H9 (cell line): ENCODE measurements around the gene BOD1. TPM values are rescaled to one million over a fixed set of nuclear protein-coding genes. Genes with fewer than 3 reads are reported as not detected.

Source experiments
- DNase-seq: peaks from one replicate; pipeline ENCODE4 v3.0.0-alpha.2; 2017
- H2AFZ ChIP-seq: one replicate; pipeline ENCODE4 v1.6.1; 2013; ENCODE audit warnings: mild to moderate bottlenecking, low read length, control low read depth, moderate library complexity
- H2AK5ac ChIP-seq: 2 replicates; pipeline ENCODE4 v1.6.1; 2013; ENCODE audit warnings: low read length, control low read depth, mixed read lengths; ENCODE audit not compliant: insufficient read length
- H2BK120ac ChIP-seq: one replicate; pipeline ENCODE4 v1.6.1; 2013; ENCODE audit warnings: low read depth, mild to moderate bottlenecking, low read length, control low read depth, inconsistent platforms; ENCODE audit not compliant: poor library complexity, severe bottlenecking
- H2BK12ac ChIP-seq: 2 replicates; pipeline ENCODE4 v1.6.1; 2013; ENCODE audit warnings: low read length, control low read depth, mixed read lengths, low read depth; ENCODE audit not compliant: insufficient read length
- H2BK15ac ChIP-seq: 2 replicates; pipeline ENCODE4 v1.6.1; 2013; ENCODE audit warnings: low read depth, low read length, control low read depth
- H2BK20ac ChIP-seq: one replicate; pipeline ENCODE4 v1.6.1; 2013; ENCODE audit warnings: low read depth, mild to moderate bottlenecking, low read length, control low read depth, inconsistent platforms; ENCODE audit not compliant: poor library complexity, severe bottlenecking
- H2BK5ac ChIP-seq: 2 replicates; pipeline ENCODE4 v1.6.1; 2013; ENCODE audit warnings: low read length, control low read depth, mixed read lengths; ENCODE audit not compliant: insufficient read length
- H3K14ac ChIP-seq: 2 replicates; pipeline ENCODE4 v1.6.1; 2013; ENCODE audit warnings: low read length, control low read depth; ENCODE audit not compliant: insufficient read depth
- H3K18ac ChIP-seq: 2 replicates; pipeline ENCODE4 v1.6.1; 2013; ENCODE audit warnings: low read depth, mild to moderate bottlenecking, mixed read lengths, low read length, control low read depth; ENCODE audit not compliant: insufficient read length
- H3K23ac ChIP-seq: 2 replicates; pipeline ENCODE4 v1.6.1; 2013; ENCODE audit warnings: low read length, control low read depth, mixed read lengths, low read depth; ENCODE audit not compliant: insufficient read length
- H3K23me2 ChIP-seq: 2 replicates; pipeline ENCODE4 v1.6.1; 2013; ENCODE audit warnings: low read depth, mild to moderate bottlenecking, mixed read lengths, low read length, control low read depth; ENCODE audit not compliant: insufficient read length, poor library complexity, severe bottlenecking
- H3K27ac ChIP-seq: 2 replicates; pipeline ENCODE4 v1.5.1; 2013; ENCODE audit warnings: low read length, control low read depth, mixed read lengths, low read depth; ENCODE audit not compliant: insufficient read length
- H3K27me3 ChIP-seq: 2 replicates; pipeline ENCODE4 v1.6.1; 2013; ENCODE audit warnings: low read length, control low read depth, inconsistent platforms; ENCODE audit not compliant: insufficient read depth
- H3K4ac ChIP-seq: 2 replicates; pipeline ENCODE4 v1.6.1; 2013; ENCODE audit warnings: low read depth, mild to moderate bottlenecking, control low read depth, inconsistent platforms, low read length, moderate library complexity
- H3K4me1 ChIP-seq: 2 replicates; pipeline ENCODE4 v1.6.1; 2013; ENCODE audit warnings: low read length, control low read depth, inconsistent platforms; ENCODE audit not compliant: insufficient read depth
- H3K4me2 ChIP-seq: 2 replicates; pipeline ENCODE4 v1.6.1; 2013; ENCODE audit warnings: low read length, control low read depth, mixed read lengths; ENCODE audit not compliant: insufficient read length, insufficient read depth
- H3K56ac ChIP-seq: 2 replicates; pipeline ENCODE4 v1.6.1; 2013; ENCODE audit warnings: low read depth, mild to moderate bottlenecking, mixed read lengths, low read length, control low read depth; ENCODE audit not compliant: insufficient read length
- H3K79me1 ChIP-seq: 2 replicates; pipeline ENCODE4 v1.6.1; 2013; ENCODE audit warnings: low read depth, mild to moderate bottlenecking, moderate library complexity, low read length, control low read depth, inconsistent platforms; ENCODE audit not compliant: insufficient read depth, poor library complexity, severe bottlenecking
- H3K79me2 ChIP-seq: 2 replicates; pipeline ENCODE4 v1.6.1; 2013; ENCODE audit warnings: low read length, control low read depth, inconsistent platforms; ENCODE audit not compliant: insufficient read depth
- H3K9ac ChIP-seq: 2 replicates; pipeline ENCODE4 v1.6.1; 2013; ENCODE audit warnings: low read length, control low read depth, mixed read lengths; ENCODE audit not compliant: insufficient read length; ENCODE audit errors: extremely low read depth
- H3K9me3 ChIP-seq: one replicate; pipeline ENCODE4 v1.6.1; 2013; ENCODE audit warnings: low read depth, low read length, inconsistent platforms; ENCODE audit not compliant: control insufficient read depth
- H3T11ph ChIP-seq: one replicate; pipeline ENCODE4 v1.6.1; 2013; ENCODE audit warnings: mild to moderate bottlenecking, low read length, control low read depth, inconsistent platforms
- H4K20me1 ChIP-seq: one replicate; pipeline ENCODE4 v1.6.1; 2013; ENCODE audit not compliant: control insufficient read depth, insufficient read length, insufficient read depth
- H4K5ac ChIP-seq: 2 replicates; pipeline ENCODE4 v1.6.1; 2013; ENCODE audit warnings: low read depth, mild to moderate bottlenecking, mixed read lengths, low read length, control low read depth; ENCODE audit not compliant: insufficient read length
- H4K8ac ChIP-seq: replicated peaks from 2 replicates; pipeline ENCODE4 v1.6.1; 2013; ENCODE audit warnings: low read length, control low read depth, mixed read lengths, low read depth; ENCODE audit not compliant: insufficient read length
- H4K91ac ChIP-seq: 2 replicates; pipeline ENCODE4 v1.6.1; 2013; ENCODE audit warnings: low read depth, mild to moderate bottlenecking, moderate library complexity, mixed read lengths, low read length, control low read depth; ENCODE audit not compliant: insufficient read length
- H3K27ac Mint-ChIP-seq, 3 experiments: 2 replicates in 2 of 3; 3 replicates in 1 of 3; pipeline ENCODE4 v1.8.0; 2020 to 2021; ENCODE audit warnings: mixed read lengths in 3 of 3, mild to moderate bottlenecking in 1 of 3, moderate library complexity in 1 of 3
- H3K27me3 Mint-ChIP-seq: 2 replicates; pipeline ENCODE4 v1.8.0; 2021; ENCODE audit warnings: low read depth, mild to moderate bottlenecking, moderate library complexity, mixed read lengths
- H3K36me3 Mint-ChIP-seq, 3 experiments: 2 replicates in 2 of 3; 3 replicates in 1 of 3; pipeline ENCODE4 v1.8.0; 2020 to 2021; ENCODE audit warnings: low read depth in 3 of 3, mixed read lengths in 3 of 3; ENCODE audit not compliant: insufficient read depth in 1 of 3
- H3K4me1 Mint-ChIP-seq, 2 experiments: 2 replicates each; pipeline ENCODE4 v1.8.0; 2020; ENCODE audit warnings: mixed read lengths in 2 of 2
- H3K4me3 Mint-ChIP-seq, 2 experiments: 2 replicates in 1 of 2; 3 replicates in 1 of 2; pipeline ENCODE4 v1.8.0; 2020 to 2021; ENCODE audit warnings: mild to moderate bottlenecking in 2 of 2, mixed read lengths in 2 of 2, moderate library complexity in 1 of 2
- H3K9me3 Mint-ChIP-seq, 2 experiments: 2 replicates in 1 of 2; 3 replicates in 1 of 2; pipeline ENCODE4 v1.8.0; 2020; ENCODE audit warnings: mild to moderate bottlenecking in 2 of 2, mixed read lengths in 2 of 2, moderate library complexity in 1 of 2
- WGBS: extraction: QIAGEN DNeasy Blood & Tissue Kit; methylation state at CpG from one replicate; pipeline ENCODE4 v1.1.7; 2013; ENCODE audit warnings: missing lambda C conversion rate, low lambda C conversion rate, mixed read lengths; ENCODE audit not compliant: insufficient read length; ENCODE audit errors: extremely low coverage; 5-methylcytosine and 5-hydroxymethylcytosine counted together
- total RNA-seq: library from RNA; stranded (reverse); gene quantifications from 2 replicates; pipeline ENCODE4 v1.2.1, GENCODE V29; 2021
- TF ChIP-seq, protein P1 (sequence below): fragments of 200-600 bp; sonication (generic); conservative IDR thresholded peaks from 3 replicates; pipeline ENCODE4 v1.8.0; 2021; ENCODE audit warnings: antibody characterized with exemption, mild to moderate bottlenecking

Gene BOD1
- total RNA-seq, 1 experiment from 2014 or later, result 121 TPM

DNA sequence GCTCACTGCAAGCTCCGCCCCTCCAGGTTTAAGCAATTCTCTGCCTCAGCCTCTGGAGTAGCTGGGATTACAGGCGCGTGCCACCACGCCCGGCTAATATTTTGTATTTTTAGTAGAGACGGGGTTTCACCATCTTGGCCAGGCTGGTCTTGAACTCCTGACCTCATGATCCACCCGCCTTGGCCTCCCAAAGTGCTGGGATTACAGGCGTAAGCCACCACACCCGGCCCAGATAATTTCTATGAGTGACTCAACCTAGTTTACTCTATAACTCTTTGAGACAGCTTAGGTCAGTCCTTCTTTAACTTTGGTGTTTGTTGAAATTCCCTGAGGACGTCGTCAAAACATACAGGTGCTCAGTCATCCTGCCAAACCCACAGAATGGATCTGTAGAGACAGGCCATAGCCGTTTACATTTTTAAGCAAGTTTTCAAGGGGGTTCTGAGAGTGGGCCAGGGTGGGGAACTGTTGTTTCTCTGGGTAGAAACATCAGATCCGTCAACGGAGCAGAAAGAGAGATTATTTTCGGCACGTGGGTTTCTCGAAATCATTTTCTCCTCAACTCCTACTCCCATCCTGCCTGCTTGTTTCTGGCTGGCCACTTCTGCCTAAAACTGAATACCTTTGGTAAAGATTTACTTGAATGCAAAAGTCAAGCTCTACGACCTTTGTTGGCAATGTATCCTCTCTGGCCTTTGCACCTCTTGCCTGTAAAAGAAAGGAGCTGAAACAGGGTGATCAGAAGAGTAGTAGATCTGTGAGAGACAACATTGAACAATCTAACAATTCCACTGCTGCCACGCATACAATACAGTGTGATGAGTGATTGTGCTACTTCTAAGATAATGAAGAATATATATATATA is 6.0 kb upstream of the BOD1 start:
- Histone ChIP-seq H3K56ac (no peak overlapping the region), H2BK20ac (no peak overlapping the region), H3K27me3 (no peaks in the 10 kb centered on the region), H2AFZ (no peak overlapping the region), H2AK5ac (no peak overlapping the region), H4K20me1 (no peaks in the 10 kb centered on the region), H3K9ac (no peak overlapping the region), H3K79me2 (no peaks in the 10 kb centered on the region), H3K79me1 (no peaks in the 10 kb centered on the region), H2BK120ac (no peak overlapping the region), H3K23me2 (no peaks in the 10 kb centered on the region), H2BK15ac (no peak overlapping the region), H2BK5ac (no peak overlapping the region), H3K18ac (no peak overlapping the region), H3K4me1 (no peaks in the 10 kb centered on the region), H4K8ac (no peak overlapping the region), H3K9me3 (no peaks in the 10 kb centered on the region), H3T11ph (no peak overlapping the region), H3K4ac (no peak overlapping the region), H3K27ac (no peak overlapping the region), H3K14ac (no peak overlapping the region), H2BK12ac (no peak overlapping the region), H4K5ac (no peak overlapping the region), H4K91ac (no peak overlapping the region), H3K4me2 (no peak overlapping the region), H3K23ac (no peak overlapping the region)
- Mint-ChIP-seq H3K27me3 (peaks cover 1% of the 10 kb centered on the region; the same call in 1 of the 2 replicates), H3K9me3 (no peaks in the 10 kb centered on the region), H3K4me1 (peaks cover 22 to 31% of the 10 kb centered on the region in 2 experiments), H3K27ac (no peak overlapping the region; a peak in 3 of 7 replicates), H3K36me3 (no peaks in the 10 kb centered on the region), H3K4me3 (no peak overlapping the region)
- WGBS, result no CpG with 5 or more reads among the region's 19 CpGs
- TF ChIP-seq, protein P1, sequence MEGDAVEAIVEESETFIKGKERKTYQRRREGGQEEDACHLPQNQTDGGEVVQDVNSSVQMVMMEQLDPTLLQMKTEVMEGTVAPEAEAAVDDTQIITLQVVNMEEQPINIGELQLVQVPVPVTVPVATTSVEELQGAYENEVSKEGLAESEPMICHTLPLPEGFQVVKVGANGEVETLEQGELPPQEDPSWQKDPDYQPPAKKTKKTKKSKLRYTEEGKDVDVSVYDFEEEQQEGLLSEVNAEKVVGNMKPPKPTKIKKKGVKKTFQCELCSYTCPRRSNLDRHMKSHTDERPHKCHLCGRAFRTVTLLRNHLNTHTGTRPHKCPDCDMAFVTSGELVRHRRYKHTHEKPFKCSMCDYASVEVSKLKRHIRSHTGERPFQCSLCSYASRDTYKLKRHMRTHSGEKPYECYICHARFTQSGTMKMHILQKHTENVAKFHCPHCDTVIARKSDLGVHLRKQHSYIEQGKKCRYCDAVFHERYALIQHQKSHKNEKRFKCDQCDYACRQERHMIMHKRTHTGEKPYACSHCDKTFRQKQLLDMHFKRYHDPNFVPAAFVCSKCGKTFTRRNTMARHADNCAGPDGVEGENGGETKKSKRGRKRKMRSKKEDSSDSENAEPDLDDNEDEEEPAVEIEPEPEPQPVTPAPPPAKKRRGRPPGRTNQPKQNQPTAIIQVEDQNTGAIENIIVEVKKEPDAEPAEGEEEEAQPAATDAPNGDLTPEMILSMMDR, result no peak
- no peak for DNase-seq
